Esophagus squamous epithelium (tissue), 4 donors: ENCODE results near the gene AEBP2.

Experiments used
- POLR2A ChIP-seq, 4 donors: fragments of 450-650 bp; IDR thresholded peaks; one replicate each; pipeline ENCODE4 v1.6.1; 2017; ENCODE audit warnings: antibody characterized with exemption in 4 of 4, mild to moderate bottlenecking in 4 of 4, moderate library complexity in 3 of 4
- TF ChIP-seq, protein P1 (sequence below), 6 experiments: fragments of 450-650 bp in 4 of 6; fragments of 200-600 bp in 2 of 6; sonication (generic) in 2 of 6; IDR thresholded peaks; one replicate each; pipeline ENCODE4 v1.5.1; 2016 to 2019; ENCODE audit warnings: antibody characterized with exemption in 6 of 6, mild to moderate bottlenecking in 4 of 6, moderate library complexity in 4 of 6

- TF ChIP-seq POLR2A (IDR thresholded peaks at IDR 0.05), result no peak
- TF ChIP-seq, protein P1, sequence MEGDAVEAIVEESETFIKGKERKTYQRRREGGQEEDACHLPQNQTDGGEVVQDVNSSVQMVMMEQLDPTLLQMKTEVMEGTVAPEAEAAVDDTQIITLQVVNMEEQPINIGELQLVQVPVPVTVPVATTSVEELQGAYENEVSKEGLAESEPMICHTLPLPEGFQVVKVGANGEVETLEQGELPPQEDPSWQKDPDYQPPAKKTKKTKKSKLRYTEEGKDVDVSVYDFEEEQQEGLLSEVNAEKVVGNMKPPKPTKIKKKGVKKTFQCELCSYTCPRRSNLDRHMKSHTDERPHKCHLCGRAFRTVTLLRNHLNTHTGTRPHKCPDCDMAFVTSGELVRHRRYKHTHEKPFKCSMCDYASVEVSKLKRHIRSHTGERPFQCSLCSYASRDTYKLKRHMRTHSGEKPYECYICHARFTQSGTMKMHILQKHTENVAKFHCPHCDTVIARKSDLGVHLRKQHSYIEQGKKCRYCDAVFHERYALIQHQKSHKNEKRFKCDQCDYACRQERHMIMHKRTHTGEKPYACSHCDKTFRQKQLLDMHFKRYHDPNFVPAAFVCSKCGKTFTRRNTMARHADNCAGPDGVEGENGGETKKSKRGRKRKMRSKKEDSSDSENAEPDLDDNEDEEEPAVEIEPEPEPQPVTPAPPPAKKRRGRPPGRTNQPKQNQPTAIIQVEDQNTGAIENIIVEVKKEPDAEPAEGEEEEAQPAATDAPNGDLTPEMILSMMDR (IDR thresholded peaks at IDR 0.05), result no peak
Observed at GRCh38 chr12:19454837-19455236, 15.5 kb downstream of the AEBP2 start.
